Activated CD8-positive, alpha-beta memory T cell treated with anti-CD3 and anti-CD28 coated beads, Interleukin-2, amount 50 U/mL, for 4 hours (primary cell): ENCODE data around the gene CCT8L2.
"Not testable (repeated sequence)": the region's sequence is repeated elsewhere in the genome, so short reads cannot be mapped to it uniquely, and the experiment has no call there.

ENCODE experiments used
- DNase-seq: peaks from one replicate; pipeline ENCODE4 v3.0.0-alpha.2; 2020

The CCT8L2 gene

GRCh38 chr22:16592231-16592630, 379 bp downstream of the CCT8L2 start:
- DNase-seq: not testable (repeated sequence)

- not testable (repeated sequence) for DNase-seq
Measured at GRCh38 chr22:16591136-16591535, 1.5 kb downstream of the CCT8L2 start.

DNA sequence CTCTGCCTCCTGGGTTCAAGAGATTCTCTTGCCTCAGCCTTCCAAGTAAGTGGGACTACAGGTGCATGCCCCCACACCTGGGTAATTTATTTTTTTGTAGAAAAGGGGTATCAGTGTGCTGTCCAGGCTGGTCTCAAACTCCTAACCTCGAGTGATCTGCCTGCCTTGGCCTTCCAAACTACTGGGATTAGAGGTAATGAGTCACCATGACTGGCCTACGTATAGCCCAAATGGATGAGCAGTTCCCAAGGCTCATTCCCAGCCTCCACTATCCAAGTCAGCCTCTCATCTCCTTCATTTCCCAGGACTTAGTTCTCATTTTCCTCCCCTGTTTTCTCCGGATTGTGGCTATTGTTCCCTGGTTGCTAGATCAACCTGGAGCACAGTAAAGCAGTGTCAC, 5.6 kb downstream of the CCT8L2 start:
- DNase-seq: no peak

- DNase-seq: no peak
Measured at GRCh38 chr22:16586170-16586569, 6.4 kb downstream of the CCT8L2 start.

DNA sequence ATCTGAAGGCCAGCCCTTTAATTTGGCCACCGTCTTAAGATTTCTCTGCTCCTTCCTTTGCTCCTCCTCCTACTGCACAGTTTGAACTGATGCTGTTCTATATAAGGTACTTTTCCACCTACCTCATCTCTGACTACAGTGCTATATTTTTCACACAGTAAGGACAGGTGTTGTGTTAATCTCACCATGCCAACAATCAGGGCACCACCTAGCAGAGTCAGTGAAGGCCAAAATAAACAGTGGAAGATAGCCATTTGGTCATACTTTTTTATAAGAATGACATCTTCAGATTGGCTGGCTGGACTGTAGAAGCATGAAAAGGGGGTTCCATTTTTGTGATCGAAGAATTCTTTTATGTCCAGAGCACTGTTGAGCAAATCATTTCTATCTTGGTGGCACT, 11.7 kb downstream of the CCT8L2 start:
- DNase-seq: not testable (repeated sequence)

DNA sequence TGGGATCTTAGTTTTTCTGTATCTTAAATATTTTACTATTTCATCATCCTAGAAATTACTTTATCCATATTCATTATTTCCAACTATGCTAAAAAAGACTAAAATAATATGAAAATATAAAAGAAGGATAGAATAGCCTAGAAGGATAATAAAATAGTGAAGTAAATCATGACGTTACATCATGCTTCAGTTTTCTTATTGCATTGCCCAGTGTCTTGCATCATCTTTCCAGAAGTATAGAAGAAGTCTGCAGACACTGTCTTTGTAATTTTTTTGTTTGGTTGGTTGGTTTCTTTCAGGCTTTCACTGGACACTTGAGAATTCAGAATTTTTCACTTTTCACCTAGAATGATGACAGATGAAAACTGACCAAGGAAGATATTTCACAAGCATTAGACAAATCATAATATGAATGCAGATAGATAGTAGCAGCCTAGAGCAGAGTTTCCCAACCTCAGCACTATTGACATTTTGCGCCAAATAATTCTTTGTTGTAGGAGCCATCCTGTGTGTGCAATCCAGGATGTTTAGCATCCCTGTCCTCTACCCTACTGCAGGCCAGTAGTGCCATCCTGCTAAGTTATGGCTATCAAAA, 23.3 kb downstream of the CCT8L2 start:
- not testable (repeated sequence) for DNase-seq

DNA sequence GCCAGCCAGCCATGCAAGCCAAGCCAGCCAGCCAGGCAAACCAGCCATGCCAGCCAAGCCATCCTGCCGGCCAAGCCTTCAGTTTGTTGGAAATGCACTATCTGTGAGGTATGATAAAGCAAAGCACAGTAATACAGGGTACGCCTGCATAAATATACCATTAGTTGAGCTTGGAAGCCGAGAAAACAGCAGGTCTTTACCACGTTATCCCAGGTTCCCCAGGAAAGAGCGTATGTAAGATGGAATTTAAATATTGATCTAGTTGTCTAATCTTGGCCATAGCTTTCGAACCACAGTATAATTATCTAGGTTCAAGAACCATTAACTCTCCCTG, 24.2 kb downstream of the CCT8L2 start:
- DNase-seq: no peak

GRCh38 chr22:16567617-16568424, 24.8 kb downstream of the CCT8L2 start:
- not testable (repeated sequence) for DNase-seq

- not testable (repeated sequence) for DNase-seq
Measured at GRCh38 chr22:16566421-16567151, 26.0 kb downstream of the CCT8L2 start.

DNA sequence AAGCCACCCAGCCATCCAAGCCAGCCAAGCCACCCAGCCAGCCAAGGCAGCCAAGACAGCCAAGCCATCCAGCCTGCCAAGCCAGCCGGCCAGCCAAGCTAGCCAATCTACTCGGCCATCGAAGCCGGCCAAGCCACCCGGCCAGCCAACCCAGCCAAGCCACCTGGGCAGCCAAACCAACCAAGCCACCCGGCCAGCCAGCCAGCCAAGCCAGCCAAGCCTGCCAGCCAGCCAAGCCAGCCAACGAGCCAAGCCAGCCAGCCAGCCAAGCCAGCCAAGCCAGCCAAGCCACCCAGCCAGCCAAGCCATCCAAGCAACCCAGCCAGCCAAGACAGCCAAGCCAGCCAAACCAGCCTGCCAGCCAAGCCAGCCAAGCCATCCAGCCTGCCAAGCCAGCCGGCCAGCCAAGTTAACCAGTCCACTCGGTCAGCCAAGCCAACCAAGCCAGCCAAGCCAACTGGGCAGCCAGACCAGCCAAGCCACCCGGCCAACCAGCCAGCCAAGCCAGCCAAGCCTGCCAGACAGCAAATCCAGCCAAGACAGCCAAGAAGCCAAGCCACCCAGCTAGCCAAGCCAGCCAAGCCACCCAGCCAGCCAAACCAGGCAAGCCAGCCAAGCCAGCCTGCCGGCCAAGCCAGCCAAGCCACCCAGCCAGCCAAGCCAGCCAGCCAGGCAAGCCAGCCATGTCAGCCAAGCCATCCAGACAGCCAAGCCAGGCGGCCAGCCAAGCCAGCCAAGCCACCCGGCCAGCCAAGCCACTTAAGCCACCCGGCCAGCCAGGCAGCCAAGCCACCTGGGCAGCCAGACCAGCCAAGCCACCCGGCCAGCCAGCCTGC, 26.8 kb downstream of the CCT8L2 start:
- DNase-seq: not testable (repeated sequence)

DNA sequence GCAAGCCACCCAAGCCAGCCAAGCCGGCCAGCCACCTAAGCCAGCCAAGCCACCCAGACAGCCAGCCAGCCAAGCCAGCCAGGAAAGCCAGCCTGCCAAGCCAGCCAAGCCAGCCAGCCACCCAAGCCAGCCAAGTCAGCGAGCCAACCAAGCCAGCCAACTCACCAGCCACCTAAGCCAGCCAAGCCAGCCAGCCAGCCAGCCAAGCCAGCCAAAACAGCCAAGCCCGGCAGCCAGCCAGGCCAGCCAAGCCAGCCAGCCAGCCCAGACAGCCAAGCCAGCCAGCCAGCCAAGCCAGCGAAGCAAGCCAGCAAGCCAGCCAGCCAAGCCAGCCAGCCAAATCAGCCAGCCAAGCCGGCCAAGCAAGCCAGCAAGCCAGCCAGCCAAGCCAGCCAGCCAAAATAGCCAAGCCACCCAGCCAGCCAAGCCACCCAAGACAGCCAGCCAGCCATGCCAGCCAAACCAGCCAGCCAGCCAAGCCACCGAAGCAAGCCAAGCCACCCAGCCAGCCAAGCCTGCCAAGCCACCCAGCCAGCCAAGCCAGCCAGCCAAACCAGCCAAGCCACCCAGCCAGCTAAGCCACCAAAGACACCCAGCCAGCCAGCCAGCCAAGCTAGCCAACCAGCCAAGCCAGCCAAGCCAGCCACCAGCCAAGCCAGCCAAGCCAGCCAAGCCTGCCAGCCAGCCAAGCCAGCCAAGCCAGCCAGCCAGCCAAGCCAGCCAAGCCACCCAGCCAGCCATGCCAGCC, 27.6 kb downstream of the CCT8L2 start:
- DNase-seq: not testable (repeated sequence)

- no peak for DNase-seq
Measured at GRCh38 chr22:16563555-16564520, 28.8 kb downstream of the CCT8L2 start.

DNA sequence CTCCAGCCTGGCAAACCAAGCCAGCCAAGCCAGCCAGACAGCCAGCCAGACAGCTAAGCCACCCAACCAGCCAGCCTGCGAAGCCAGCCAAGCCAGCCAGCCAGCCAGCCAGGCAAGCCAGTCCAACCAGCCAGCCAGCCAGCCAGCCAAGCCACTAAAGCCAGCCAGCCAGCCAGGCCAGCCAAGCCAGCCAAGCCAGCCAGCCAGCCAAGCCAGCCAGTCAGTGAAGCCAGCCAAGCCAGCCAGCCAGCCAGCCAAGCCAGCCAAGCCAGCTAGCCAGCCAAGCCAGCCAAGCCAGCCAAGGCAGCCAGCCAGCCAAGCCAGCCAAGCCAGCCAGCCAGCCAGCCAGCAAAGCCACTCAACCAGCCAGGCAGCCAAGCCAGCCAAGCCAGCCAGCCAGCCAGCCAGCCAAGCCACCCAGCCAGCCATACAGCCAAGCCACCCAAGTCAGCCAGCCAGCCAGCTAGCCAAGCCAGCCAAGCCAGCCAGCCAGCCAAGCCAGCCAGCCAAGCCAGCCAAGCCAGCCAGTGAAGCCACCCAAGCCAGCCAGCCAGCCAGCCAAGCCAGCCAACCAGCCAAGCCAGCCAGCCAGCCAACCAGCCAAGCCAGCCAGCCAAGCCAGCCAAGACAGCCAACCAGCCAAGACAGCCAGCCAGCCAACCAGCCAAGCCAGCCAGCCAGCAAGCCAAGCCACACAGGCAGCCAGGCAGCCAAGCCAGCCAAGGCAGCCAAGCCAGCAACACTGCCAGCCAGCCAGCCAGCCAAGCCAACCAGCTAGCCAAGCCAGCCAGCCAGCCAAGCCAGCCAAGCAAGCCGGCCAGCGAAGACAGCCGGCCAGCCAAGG, 29.7 kb downstream of the CCT8L2 start:
- no peak for DNase-seq

DNA sequence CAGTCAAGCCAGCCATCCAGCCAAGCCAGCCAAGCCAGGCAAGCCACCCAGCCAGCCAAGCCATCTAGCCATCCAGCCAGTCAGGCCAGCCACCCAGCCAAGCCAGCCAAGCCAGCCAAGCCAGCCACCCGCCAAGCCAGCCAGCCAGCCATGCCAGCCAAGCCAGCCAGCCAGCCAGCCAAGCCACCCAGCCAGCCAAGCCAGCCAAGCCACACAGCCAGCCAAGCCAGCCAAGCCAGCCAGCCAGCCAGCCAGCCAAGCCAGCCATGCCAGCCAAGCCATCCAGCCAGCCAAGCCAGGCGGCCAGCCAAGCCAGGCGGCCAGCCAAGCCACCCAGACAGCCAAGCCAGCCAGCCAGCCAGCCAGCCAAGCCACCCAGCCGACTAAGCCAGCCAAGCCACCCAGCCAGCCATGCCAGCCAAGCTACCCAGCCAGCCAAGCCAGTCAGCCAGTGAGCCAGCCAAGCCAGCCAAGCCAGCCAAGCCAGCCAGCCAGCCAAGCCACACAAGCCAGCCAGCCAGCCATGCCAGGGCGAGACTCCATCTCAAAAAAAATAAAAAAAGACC, 31.4 kb downstream of the CCT8L2 start:
- DNase-seq: not testable (repeated sequence)

DNA sequence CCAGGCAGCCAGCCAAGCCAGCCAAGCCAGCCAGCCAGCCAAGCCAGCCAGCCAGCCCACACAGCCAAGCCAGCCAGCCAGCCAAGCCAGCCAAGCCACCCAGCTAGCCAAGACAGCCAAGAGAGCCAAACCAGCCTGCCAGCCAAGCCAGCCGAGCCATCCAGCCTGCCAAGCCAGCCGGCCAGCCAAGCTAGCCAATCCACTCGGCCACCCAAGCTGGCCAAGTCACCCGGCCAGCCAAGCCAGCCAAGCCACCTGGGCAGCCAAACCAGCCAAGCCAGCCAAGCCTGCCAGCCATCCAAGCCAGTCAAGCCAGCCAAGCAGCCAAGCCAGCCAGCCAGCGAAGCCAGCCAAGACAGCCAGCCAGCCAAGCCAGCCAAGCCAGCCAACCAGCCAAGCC, 32.0 kb downstream of the CCT8L2 start:
- DNase-seq: not testable (repeated sequence)

DNA sequence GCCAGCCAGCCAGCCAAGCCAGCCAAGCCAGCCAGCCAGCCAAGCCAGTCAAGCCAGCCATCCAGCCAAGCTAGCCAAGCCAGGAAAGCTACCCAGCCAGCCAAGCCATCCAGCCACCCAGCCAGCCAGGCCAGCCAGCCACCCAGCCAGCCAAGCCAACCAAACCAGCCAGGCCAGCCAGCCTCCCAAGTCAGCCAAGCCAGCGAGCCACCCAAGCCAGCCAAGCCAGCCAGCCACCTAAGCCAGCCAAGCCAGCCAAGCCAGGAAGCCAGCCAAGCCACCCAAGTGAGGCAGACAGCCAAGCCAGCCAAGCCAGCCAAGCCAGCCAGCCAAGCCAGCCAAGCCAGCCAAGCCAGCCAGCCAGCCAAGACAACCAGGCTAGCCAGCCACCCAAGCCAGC, 32.6 kb downstream of the CCT8L2 start:
- DNase-seq: not testable (repeated sequence)

GRCh38 chr22:16559056-16559955, 33.3 kb downstream of the CCT8L2 start:
- DNase-seq: no peak

GRCh38 chr22:16558376-16558945, 34.1 kb downstream of the CCT8L2 start:
- DNase-seq: not testable (repeated sequence)
